ENCODE measurements around the gene MYOCOS. TPM values are rescaled to one million over a fixed set of nuclear protein-coding genes. Genes with fewer than 3 reads are reported as not detected.
"Not testable (repeated sequence)": the region's sequence is repeated elsewhere in the genome, so short reads cannot be mapped to it uniquely, and the experiment has no call there.

Gene MYOCOS
- total and polyA plus RNA-seq, 3 donors from 2014 or later: 0.33 to 0.55 (median 0.37) TPM

DNA sequence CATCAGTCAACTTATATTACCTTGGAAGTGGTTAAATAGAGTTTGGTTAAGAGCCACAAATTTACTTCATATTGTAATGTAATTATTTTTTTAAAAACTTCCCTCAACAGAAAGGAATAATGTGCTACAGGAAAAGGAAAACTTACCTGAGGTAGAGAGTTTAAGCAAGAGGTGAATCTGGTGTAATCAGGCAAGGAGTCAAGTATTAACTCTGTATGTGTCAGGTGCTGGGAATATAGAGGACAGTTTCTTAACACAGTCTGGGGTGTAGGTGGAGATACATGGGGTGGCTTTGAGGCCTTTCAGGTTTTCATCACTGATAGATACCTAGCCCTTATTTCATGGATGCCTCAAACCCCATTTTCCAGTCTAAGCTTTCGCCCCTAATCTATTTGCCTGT lies 25.9 kb upstream of the MYOCOS start:
- H3K27ac ChIP-seq: no peak overlapping the region
- no peaks in the 10 kb centered on the region for H3K36me3 ChIP-seq (ENCODE audit: low read depth, missing control alignments)
- no peak overlapping the region for H3K4me3 ChIP-seq
- no peaks in the 10 kb centered on the region for H3K9me3 ChIP-seq
- no peaks in the 10 kb centered on the region for H3K27me3 ChIP-seq
- DNase-seq: no peak
- TF ChIP-seq, protein P1, sequence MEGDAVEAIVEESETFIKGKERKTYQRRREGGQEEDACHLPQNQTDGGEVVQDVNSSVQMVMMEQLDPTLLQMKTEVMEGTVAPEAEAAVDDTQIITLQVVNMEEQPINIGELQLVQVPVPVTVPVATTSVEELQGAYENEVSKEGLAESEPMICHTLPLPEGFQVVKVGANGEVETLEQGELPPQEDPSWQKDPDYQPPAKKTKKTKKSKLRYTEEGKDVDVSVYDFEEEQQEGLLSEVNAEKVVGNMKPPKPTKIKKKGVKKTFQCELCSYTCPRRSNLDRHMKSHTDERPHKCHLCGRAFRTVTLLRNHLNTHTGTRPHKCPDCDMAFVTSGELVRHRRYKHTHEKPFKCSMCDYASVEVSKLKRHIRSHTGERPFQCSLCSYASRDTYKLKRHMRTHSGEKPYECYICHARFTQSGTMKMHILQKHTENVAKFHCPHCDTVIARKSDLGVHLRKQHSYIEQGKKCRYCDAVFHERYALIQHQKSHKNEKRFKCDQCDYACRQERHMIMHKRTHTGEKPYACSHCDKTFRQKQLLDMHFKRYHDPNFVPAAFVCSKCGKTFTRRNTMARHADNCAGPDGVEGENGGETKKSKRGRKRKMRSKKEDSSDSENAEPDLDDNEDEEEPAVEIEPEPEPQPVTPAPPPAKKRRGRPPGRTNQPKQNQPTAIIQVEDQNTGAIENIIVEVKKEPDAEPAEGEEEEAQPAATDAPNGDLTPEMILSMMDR (IDR thresholded peaks at IDR 0.05): no peak
- TF ChIP-seq POLR2A (IDR thresholded peaks at IDR 0.05): no peak
- intact Hi-C loops (cut with DNase I; ENCODE audit: low total_unique reads): no loop called here
- 87 to 94% methylated on average over 1 of the region's 1 CpG for WGBS, 2 donors
- no peaks in the 10 kb centered on the region for H3K4me1 ChIP-seq

DNA sequence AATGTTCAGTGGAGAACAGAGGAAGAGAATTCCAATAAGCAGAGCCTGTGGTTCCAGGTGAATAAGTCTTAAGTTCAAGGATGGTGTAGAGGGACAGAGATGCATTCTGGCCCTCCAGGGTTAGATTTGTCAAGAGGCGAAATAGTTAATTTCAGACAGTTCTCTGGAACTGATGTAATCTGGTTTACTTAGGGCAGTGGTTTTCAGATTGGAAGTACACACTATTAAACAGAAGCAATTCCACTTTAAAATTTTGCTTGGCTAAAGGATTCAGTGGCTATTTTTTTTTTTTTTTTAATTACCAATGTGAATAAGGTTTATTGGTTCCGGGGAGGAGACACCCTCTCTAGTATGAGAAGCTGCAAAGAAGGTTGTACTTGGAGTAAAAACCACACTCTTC lies 25.3 kb upstream of the MYOCOS start:
- TF ChIP-seq POLR2A (IDR thresholded peaks at IDR 0.05): no peak
- TF ChIP-seq, protein P1 (IDR thresholded peaks at IDR 0.05): no peak
- Histone ChIP-seq H3K36me3 (ENCODE audit: low read depth, missing control alignments) (no peaks in the 10 kb centered on the region), H3K4me3 (no peak overlapping the region), H3K27ac (no peak overlapping the region), H3K27me3 (no peaks in the 10 kb centered on the region), H3K4me1 (no peaks in the 10 kb centered on the region), H3K9me3 (no peaks in the 10 kb centered on the region)
- DNase-seq: no peak
- WGBS, 2 donors: 80 to 81% methylated on average over 2 of the region's 2 CpGs
- intact Hi-C loops (cut with DNase I; ENCODE audit: low total_unique reads): no loop called here

DNA sequence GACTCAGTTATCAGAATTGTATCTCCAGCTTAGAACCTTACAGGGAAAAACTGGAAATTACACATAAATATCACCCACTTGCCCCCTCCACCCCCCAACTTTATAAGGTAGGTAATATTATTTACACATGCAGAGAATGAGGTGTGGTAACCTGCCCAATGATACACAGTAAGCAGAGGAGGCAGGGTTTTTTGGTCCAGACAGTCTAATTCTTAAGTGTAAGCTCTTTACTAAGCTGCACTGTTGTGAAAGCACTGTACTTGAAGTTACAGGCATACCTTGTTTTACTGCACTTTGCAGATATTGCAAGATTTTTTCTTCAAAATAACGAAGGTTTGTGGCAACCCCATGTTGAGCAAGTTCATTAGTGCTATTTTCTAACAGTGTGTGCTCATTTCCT lies 24.8 kb upstream of the MYOCOS start:
- no peak overlapping the region for H3K27ac ChIP-seq
- H3K4me3 ChIP-seq: no peak overlapping the region
- no peaks in the 10 kb centered on the region for H3K4me1 ChIP-seq
- no peaks in the 10 kb centered on the region for H3K9me3 ChIP-seq
- WGBS, 2 donors: 54 to 56% methylated on average over 1 of the region's 1 CpG
- no peaks in the 10 kb centered on the region for H3K27me3 ChIP-seq
- no peak for DNase-seq
- no peaks in the 10 kb centered on the region for H3K36me3 ChIP-seq (ENCODE audit: low read depth, missing control alignments)
- intact Hi-C loops (cut with DNase I; ENCODE audit: low total_unique reads): no loop called here
- TF ChIP-seq POLR2A (IDR thresholded peaks at IDR 0.05): no peak
- TF ChIP-seq, protein P1 (IDR thresholded peaks at IDR 0.05): no peak

DNA sequence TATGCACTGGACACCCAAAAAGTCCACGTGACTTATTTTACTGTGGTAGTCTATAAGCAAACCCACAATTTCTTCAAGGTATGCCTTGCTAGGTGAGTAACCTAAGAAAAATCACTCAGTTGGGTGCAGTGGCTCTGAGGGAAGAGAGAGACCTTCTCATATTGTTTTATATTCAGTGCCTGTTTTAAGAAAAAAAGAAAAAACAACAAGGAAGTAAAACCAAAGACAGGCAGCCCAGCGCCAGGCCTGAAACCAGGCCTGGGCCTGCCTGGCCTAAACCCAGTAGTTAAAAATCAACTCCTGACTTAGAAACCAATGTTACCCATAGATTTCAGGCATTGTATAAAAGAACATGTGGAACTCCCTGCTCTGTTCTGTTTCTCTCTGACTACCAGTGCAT lies 21.7 kb upstream of the MYOCOS start:
- WGBS, 2 donors: 93 to 97% methylated on average over 2 of the region's 2 CpGs
- H3K4me1 ChIP-seq; DNase-seq; intact Hi-C loops (cut with DNase I; ENCODE audit: low total_unique reads); H3K9me3 ChIP-seq; H3K36me3 ChIP-seq (ENCODE audit: low read depth, missing control alignments); H3K4me3 ChIP-seq; H3K27me3 ChIP-seq; H3K27ac ChIP-seq: not testable (repeated sequence)

DNA sequence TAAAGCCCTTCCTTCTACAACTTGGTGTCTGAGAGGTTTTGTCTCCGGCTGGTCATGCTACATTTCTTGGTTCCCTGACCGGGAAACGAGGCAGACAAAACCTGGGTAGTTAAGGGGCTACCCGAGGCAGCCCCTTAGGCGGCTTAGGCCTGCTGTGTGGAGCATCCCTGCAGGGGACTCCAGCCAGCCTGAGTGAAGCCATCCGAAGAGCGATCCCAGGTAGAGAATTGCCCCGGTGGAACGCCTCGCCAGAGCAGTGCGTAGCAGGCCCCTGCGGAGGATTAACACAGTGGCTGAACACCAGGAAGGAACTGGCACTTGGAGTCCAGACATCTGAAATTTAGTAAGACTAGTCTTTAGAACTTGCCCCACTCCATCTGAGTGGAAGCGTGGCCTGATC lies 21.2 kb upstream of the MYOCOS start:
- H3K9me3 ChIP-seq: no peaks in the 10 kb centered on the region
- H3K4me3 ChIP-seq: no peak overlapping the region
- H3K36me3 ChIP-seq (ENCODE audit: low read depth, missing control alignments): no peaks in the 10 kb centered on the region
- DNase-seq: no peak
- WGBS, 2 donors: 94 to 97% methylated on average over 8 to 13 of the region's 13 CpGs
- TF ChIP-seq POLR2A (IDR thresholded peaks at IDR 0.05): no peak
- TF ChIP-seq, protein P1 (IDR thresholded peaks at IDR 0.05): no peak
- no peaks in the 10 kb centered on the region for H3K27me3 ChIP-seq
- intact Hi-C loops (cut with DNase I; ENCODE audit: low total_unique reads): no loop called here
- no peak overlapping the region for H3K27ac ChIP-seq
- H3K4me1 ChIP-seq: no peaks in the 10 kb centered on the region

DNA sequence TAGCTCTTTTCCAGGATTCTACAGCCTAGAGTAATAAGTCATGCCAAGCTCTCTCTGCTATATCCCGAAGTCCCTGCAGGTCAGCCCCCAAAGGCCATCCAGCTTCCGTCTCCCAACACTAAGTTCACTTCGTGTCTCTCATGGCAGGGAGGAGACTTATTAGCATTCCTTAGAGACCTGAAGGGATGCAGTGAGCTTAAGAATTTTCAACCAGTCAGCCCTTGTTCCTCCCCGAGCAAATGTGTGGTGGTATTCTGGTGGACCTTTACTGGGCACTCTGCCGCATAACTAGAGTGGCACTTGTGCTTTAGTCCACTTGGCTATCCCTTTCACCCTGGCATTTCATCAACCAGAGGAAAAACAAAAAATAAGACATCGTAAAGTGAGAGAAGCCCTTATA lies 19.0 kb upstream of the MYOCOS start:
- H3K36me3 ChIP-seq (ENCODE audit: low read depth, missing control alignments); intact Hi-C loops (cut with DNase I; ENCODE audit: low total_unique reads); H3K27me3 ChIP-seq; DNase-seq; H3K4me3 ChIP-seq; H3K4me1 ChIP-seq; H3K9me3 ChIP-seq; H3K27ac ChIP-seq: not testable (repeated sequence)
- WGBS, 2 donors: 66 to 80% methylated on average over 6 of the region's 6 CpGs
